ENCODE data around the gene ABCA4.
"Not testable (repeated sequence)": the region's sequence is repeated elsewhere in the genome, so short reads cannot be mapped to it uniquely, and the experiment has no call there.

The ABCA4 gene

DNA sequence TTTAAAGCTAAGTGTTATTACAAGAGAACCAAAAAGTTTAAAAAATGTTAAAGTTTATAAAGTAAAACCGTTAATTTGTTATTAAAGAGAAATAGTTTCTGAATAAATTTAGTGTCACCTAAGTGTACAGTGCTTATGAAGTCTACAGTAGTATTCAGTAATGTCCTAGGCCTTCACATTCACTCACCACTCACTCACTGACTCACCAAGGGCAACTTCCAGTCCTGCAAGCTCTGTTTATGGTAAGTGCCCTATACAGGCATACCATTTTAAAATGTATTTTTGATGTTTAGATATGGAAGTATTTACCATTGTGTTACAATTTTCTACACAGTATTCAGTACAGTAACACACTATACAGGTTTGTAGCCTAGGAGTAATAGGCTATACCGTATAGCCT is 151.6 kb downstream of the ABCA4 start:
- DNase-seq: no peak

DNA sequence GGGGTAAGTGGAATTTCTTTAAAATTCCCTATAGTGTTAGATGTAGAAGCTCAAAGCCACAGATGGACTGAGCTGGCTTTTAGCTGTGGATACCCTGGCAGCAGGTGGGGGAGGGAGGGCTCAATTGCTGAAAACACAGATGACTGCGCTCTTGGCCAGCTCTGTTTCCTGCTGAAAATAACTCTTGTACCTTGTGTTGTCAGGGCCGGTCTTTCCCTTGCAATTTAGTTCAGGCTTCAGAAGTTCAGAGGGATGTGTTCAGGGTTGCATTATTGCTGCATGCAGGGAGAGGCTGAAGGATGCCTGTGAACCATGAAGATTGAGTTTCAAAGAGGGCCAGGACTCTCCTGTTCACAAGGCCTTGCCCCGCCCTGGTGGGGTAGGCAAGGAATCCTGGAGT is 153.6 kb downstream of the ABCA4 start:
- no peak for DNase-seq

DNA sequence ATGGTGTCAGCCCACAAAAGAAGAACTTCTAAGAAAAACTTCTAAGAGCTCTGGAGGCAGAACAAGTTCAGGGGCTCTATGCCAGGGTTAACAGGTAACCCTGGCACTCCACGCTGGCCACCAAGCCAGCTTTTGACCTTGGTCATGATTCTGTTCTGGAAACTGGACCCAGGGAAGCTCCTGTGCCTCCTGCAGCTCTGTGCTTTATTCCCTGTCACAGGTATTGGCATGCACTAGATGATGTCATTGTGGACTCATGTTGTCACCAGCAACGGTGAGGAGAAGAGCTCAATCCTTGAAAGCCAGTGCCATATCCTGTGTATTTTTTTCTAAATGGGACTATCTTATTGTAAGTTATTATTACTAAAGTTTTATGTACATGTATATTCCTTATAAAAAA is 155.1 kb downstream of the ABCA4 start:
- no peak for DNase-seq

DNA sequence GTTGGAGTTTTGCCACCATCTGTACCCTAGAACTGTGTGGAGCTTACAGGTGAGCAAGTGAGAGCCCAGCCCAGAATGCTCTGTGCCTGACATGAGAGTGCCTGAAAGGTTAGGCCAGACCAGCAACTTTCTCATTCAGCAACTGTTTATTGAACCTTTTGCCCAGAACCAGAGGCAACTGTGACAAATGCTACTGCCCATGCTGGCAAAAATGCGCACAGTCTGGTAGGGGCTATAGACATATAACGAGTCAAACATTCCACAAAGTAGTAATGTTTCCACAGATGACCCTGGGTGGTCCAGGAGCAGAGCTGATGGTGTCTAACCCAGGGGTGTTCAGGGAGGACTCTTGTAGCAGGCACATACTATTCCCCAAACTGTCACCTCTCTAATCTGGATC is 155.7 kb downstream of the ABCA4 start:
- no peak for DNase-seq

DNA sequence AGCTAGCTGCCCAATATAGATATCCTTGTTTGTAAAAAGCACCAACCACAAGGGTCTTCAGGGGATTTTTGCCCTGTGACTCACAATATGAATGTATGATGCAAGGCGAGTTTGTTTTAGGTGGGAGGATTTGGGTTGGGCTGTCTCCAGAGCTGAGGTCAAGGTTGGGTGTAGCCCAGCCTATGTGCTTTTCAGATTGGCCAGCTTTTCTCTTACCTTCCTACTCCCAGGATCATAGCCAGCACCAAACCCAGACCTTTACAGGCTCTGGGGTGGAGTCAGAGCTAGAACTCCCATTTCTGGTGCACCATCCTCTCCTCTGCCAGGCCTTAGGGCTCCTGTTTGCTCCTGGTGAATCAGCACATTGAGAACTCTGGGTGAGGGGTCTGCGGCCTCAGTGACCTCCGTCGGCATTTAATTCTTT is 156.2 kb downstream of the ABCA4 start:
- peak; percentile 62 for DNase-seq

DNA sequence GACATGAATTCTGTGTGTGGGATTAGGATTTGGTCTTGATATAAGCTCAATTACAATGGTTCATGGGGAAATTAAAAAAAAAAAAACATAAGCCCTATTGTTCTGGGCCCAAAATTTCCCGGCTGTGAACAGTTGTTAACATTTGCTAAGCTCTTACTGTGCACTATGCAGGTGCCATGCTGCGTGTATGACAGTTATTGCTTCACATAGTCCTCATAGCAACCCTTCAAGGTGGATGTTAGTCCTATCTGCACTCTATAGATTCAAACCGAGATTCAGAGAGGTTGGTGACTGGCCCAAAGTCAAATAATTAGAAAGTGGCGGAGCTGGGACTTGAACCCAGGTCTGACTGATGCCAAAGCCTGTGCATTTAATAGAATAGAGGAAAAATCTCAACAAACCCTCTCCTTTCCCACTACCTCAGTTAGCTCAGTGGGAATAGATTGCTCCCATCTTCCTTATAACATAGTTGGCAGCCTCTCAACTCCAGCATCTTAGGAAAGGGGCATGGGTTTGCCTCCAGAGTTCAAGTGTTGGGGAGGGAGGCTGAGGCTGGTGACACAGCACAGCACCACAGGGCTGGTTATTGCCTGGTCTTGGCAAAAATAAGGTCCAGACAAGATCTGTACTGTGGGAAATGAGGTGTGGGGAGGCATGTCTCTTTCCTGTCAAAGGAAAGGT is 156.7 kb downstream of the ABCA4 start:
- no peak for DNase-seq

DNA sequence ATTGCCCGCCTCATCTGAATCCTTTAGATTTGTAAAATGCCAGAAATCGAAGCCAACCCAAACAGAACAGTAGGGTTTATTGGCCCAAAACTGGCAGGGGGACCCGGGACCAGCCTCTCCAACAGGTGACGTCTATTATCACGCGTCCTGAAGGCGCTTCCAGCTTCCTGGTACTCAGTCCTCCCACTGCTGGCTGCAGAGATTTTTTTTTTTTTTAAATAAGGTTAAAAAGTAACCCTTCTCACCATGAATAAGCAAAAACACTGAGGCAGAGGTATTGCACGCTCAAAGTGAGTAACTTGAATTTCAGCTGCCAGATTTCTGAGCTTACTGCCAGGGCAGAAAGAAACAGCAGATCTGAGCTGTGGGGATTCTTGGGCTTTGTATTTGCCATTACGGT is 157.4 kb downstream of the ABCA4 start:
- DNase-seq: no peak

DNA sequence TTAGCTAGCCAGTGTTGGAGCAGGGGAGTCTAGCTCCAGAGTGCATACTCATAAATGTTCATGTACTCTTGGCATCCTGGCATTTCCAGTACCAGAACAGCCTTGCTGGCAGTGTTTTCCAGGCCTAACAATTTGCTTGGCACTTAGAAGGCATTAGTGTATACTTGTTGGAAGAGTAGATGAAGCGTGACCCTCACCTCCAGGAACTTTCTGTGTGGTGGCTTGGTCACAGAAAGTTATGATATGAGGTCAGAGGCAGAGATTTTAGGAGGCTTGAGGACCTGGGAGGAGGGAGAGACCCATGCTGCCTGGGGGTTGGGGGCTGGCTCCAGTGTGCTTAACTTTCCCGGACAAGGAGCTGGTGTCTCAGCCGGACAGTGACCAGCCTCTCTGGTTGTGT is 159.0 kb downstream of the ABCA4 start:
- no peak for DNase-seq

DNA sequence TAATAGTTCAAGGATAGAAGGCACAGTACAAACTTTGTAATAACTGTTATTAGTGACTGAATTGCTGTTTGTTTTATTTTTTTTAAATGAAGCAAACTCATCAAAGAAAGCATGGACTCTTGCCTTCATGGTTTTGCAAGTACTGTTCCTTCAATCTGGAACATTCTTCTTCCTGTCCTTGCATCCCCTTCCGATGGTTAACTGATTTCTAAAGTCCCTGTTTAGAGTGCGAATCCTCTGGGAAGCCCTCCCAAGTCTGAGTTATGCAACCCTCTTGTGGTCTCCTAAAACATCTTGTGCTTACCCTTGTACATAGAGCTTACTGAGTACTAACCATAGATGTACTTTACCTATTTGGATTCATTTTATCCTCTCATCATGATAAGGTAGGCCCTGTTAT is 159.5 kb downstream of the ABCA4 start:
- no peak for DNase-seq

DNA sequence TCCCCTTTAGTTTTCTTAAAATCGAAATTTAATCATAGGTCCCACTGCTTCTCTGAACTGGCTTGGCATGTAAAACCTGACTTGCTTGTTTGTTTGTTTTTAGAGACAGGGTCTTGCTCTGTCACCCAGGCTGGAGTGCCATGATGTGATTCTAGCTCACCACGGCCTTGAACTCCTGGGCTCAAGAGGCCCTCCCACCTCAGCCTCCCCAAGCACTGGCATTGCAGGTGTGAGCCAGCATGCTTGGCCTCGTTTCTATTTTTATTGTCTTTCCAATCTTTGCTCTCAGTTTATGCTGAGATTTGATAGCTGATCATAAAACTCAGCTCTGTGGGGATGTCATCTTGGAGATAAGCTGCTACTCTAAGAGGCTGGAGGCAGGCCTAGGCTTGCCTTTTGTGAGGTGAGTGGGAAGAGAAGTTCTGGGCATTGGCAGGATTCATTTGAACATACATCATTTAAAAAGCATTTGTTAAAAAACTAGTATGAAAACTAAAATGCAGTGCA is 160.3 kb downstream of the ABCA4 start:
- DNase-seq: no peak

DNA sequence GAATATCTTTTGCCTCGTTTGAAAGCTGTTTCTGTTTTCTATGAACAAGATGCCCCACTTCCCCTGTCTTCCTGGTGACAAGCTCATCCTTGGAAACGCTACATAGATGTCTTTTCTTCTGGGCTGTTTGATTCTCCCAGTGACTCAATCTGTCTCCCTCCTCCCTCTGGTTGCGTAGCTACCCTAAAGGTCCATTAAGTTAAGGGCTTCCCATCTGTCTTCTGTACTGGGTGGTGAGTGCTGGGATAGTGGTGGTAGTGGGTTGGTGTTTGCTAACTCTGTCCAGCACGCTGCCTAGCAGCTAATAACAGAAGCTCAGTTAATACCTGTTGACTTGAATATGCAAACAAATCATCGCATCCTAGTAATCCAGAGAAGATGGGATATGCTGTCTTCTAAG is 161.5 kb downstream of the ABCA4 start:
- no peak for DNase-seq

DNA sequence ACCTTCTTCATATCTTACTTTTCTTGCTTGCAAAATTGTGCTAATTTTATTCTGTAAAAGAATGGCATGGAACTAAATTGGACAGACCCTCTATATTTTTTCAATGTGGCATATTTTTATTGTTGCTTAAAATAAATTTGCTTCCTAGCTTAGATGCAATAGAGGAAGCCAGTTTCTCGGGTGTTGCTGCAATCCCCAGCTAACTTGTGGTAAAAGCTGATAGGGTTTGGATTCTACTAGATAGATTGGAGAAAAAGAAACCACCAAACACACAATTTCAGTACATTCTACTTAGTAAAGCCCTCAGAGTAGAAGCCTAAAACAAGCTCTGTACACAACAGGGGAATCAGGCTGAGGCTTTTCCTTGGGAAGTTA is 162.2 kb downstream of the ABCA4 start:
- no peak for DNase-seq

DNA sequence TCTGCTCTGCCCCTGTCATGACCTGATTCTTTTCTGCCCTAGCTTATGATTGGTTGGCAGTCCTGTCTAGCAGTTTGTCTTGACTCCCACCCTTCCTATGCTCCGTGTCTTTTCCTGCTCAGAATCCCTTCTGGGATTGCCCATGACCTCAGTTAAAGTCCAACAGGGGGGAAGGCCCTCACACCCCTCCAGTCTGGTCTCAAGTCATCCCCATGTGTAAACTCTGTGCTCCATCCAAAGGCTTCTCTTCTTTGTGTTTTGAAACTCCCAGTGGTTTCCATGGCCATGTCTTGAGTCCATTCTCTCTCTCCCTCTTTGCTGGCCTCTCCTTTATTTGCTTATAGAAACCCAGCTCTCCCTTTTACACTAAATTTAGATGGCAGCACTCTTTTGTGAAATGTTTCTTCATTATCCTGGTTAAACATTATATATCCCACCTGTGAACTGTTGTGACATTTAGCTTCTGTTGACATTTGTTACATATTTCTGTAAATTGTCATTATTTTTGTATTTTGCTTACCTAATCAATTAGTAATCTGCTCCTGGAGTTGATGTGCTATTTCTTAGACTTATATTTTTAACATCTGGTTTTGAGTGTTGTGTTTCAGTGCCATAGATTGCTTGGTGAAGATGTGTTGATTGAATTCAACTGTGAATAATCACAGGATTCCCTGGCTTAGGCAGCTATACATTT is 162.8 kb downstream of the ABCA4 start:
- DNase-seq: no peak

DNA sequence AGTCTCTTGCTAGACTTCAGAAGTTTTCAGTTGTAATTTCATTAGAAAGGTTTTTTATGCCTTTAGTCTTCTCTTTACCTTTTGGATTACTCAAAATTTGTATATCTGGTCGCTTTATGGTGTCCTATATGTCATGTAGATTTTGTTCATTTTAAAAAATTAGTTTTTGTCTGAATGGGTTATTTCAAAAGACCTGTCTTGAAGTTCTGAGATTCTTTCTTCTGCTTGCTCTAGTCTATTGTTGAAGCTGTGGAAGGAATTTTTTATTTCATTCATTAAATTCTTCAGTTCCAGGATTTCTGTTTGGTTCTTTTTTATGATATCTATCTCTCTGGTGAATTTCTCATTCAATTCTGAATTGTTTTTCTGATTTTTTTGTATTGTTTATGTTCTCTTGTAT is 165.2 kb downstream of the ABCA4 start:
- DNase-seq: no peak

DNA sequence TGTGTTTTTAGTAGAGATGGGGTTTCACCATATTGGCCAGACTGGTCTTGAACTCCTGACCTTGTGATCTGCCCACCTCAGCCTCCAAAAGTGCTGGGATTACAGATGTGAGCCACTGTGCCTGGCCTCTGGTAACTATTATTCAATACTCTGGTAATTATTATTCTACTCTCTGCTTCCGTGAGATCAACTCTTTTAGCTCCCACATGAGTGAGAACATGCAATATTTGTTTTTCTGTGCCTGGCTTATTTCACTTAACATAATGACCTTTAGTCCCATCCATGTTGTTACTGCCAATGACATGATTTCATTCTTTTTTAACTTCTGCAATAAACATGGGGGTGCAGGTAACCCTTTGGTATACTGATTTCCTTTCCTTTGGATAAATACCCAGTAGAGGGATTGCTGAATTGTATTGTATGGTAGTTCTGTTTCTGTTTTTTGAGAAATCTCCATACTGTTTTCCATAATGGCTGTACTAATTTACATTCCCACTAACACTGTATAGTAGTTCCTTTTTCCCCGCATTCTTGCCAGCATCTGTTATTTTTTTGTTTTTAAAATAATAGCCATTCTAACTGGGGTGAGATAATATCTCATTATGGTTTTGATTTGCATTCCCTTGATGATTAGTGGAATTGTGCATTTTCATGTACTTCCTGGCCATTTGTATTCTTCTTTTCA is 173.8 kb downstream of the ABCA4 start:
- not testable (repeated sequence) for DNase-seq

All from fibroblast of skin of right biceps (primary cell).